ENCODE results near the gene CTRB2. TPM values are rescaled to one million over a fixed set of nuclear protein-coding genes. Genes with fewer than 3 reads are reported as not detected.

CTRB2 gene
- total RNA-seq, 1 donor: not detected

DNA sequence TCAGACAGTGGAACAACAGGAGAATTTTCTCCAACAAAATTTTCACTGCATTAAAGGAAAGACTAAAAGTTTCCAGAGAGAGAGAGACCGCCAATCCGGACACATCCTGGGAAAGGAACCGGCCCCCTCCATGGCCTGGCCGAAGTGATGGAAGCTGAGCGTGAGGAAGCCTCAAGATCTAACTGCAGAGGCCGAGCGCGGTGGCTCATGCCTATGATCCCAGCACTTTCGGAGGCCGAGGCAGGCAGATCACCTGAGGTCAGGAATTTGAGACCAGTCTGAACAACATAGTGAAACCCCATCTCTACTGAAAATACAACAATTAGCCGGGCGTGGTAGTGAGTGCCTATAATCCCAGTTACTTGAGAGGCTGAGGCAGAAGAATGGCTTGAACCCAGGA, 3.9 kb downstream of the CTRB2 start:
- no peak for DNase-seq (ENCODE audit: low read depth)
- no peak for TF ChIP-seq CTCF (IDR thresholded peaks at IDR 0.05; ENCODE audit: insufficient read depth, low read length)

GRCh38 chr16:75202069-75202590, 4.8 kb downstream of the CTRB2 start:
- H3K4me3 ChIP-seq (ENCODE audit: low read depth, low read length): no peak overlapping the region
- no peak for DNase-seq (ENCODE audit: low read depth)
- TF ChIP-seq CTCF (IDR thresholded peaks at IDR 0.05; ENCODE audit: insufficient read depth, low read length): no peak

More for the DNA sequence above, 3.9 kb downstream of the CTRB2 start:
- no peak overlapping the region for H3K4me3 ChIP-seq (ENCODE audit: low read depth, low read length)

GRCh38 chr16:75198135-75198600, 8.8 kb downstream of the CTRB2 start:
- TF ChIP-seq CTCF (IDR thresholded peaks at IDR 0.05; ENCODE audit: insufficient read depth, low read length): no peak
- DNase-seq (ENCODE audit: low read depth): peak; percentile 86
- peak overlapping the region; percentile 53 for H3K4me3 ChIP-seq (ENCODE audit: low read depth, low read length)

DNA sequence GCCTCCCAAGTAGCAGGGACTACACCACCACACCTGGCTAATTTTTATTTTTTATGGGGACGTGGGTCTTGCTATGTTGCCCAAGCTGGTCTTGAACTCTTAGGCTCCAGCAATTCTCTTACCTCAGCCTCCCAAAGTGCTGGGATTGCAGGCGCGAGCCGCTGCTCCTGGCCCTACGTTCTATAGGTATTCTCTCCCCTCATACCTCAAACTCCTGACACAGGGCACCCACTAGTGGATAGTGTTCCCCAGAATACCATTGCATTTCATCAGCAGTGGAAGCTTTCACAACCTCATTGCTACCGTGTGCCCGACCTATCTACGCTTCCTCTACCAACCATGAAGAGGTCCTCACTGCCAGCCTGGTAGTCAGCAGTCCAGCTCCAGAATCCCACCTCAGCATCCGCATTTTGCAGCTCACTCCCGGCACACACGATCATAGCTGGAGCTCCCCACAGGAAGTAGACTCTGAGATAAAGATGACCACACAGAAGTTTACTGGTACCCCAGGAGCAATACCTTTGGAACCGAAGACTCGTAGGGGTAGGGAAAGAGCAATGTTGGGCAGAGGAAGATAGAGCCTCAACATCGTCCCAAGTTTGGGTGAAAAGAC, 9.3 kb downstream of the CTRB2 start:
- peak overlapping the region; percentile 53 for H3K4me3 ChIP-seq (ENCODE audit: low read depth, low read length)
- DNase-seq (ENCODE audit: low read depth): no peak
- no peak for TF ChIP-seq CTCF (IDR thresholded peaks at IDR 0.05; ENCODE audit: insufficient read depth, low read length)

DNA sequence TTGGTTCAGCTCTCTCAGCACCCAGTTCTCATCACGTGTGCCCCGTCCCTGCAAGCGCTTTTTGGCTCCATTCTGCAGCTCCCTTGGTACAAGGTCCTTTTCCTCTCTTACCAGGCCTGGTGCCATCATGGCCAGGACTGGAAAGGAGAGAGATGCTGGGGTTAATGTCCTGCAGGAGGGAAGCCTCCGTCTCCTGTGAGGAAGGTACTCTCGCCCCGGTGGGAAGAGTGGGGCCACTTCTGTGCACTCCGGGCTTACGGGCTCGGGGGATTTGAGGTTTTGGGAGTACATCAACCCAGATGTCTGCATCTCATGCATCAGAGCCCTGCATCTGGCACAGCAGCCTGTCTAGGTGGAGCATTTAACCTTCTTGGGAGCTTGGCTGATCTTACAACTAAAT, 10.1 kb downstream of the CTRB2 start:
- DNase-seq (ENCODE audit: low read depth): no peak
- no peak overlapping the region for H3K4me3 ChIP-seq (ENCODE audit: low read depth, low read length)
- TF ChIP-seq CTCF (IDR thresholded peaks at IDR 0.05; ENCODE audit: insufficient read depth, low read length): no peak

GRCh38 chr16:75195811-75196790, 10.9 kb downstream of the CTRB2 start:
- H3K4me3 ChIP-seq (ENCODE audit: low read depth, low read length): no peak overlapping the region
- no peak for TF ChIP-seq CTCF (IDR thresholded peaks at IDR 0.05; ENCODE audit: insufficient read depth, low read length)
- DNase-seq (ENCODE audit: low read depth): no peak

Measured in fibroblast of the aortic adventitia (primary cell).